Ishikawa (cell line): ENCODE measurements around the gene DMAC1.

Experiments used
- CEBPB ChIP-seq: IDR thresholded peaks from 2 replicates; pipeline ENCODE4 v1.6.1; 2012
- CREB1 ChIP-seq: IDR thresholded peaks from 2 replicates; pipeline ENCODE4 v1.6.1; 2012; ENCODE audit warnings: low read depth
- EGR1 ChIP-seq: IDR thresholded peaks from 2 replicates; pipeline ENCODE4 v1.6.1; 2012
- EP300 ChIP-seq: IDR thresholded peaks from 2 replicates; pipeline ENCODE4 v1.6.1; 2012; ENCODE audit warnings: borderline replicate concordance
- FOXM1 ChIP-seq: IDR thresholded peaks from 2 replicates; pipeline ENCODE4 v1.6.1; 2012; ENCODE audit warnings: low read depth, borderline replicate concordance
- MAX ChIP-seq: IDR thresholded peaks from 2 replicates; pipeline ENCODE4 v1.6.1; 2012
- NFIC ChIP-seq: IDR thresholded peaks from 2 replicates; pipeline ENCODE4 v1.6.1; 2012
- RAD21 ChIP-seq: IDR thresholded peaks from 2 replicates; pipeline ENCODE4 v1.6.1; 2012; ENCODE audit warnings: low read depth
- REST ChIP-seq: IDR thresholded peaks from 2 replicates; pipeline ENCODE4 v1.6.1; 2012; ENCODE audit warnings: low read depth, mild to moderate bottlenecking
- TAF1 ChIP-seq: IDR thresholded peaks from 2 replicates; pipeline ENCODE4 v1.6.1; 2012; ENCODE audit warnings: low read depth, mild to moderate bottlenecking
- TCF12 ChIP-seq: IDR thresholded peaks from 2 replicates; pipeline ENCODE4 v1.6.1; 2012; ENCODE audit warnings: low read depth
- TEAD4 ChIP-seq: IDR thresholded peaks from 2 replicates; pipeline ENCODE4 v1.6.1; 2012
- USF1 ChIP-seq: IDR thresholded peaks from 2 replicates; pipeline ENCODE4 v1.6.1; 2012
- YY1 ChIP-seq: IDR thresholded peaks from 2 replicates; pipeline ENCODE4 v1.6.1; 2012; ENCODE audit warnings: low read depth
- ZBTB7A ChIP-seq: IDR thresholded peaks from 2 replicates; pipeline ENCODE4 v1.6.1; 2012; ENCODE audit warnings: low read depth

The DMAC1 gene

GRCh38 chr9:7819984-7820383, 20.4 kb upstream of the DMAC1 start:
- TF ChIP-seq NFIC: no peak
- TF ChIP-seq REST: no peak
- no peak for TF ChIP-seq RAD21
- TF ChIP-seq TCF12: no peak
- no peak for TF ChIP-seq TAF1

- TF ChIP-seq CEBPB (no peak), YY1 (no peak), FOXM1 (no peak), USF1 (no peak), EP300 (no peak), TAF1 (no peak), TCF12 (no peak), REST (no peak), MAX (no peak), EGR1 (no peak), ZBTB7A (no peak)
Measured at GRCh38 chr9:7816021-7816420, 16.4 kb upstream of the DMAC1 start.

GRCh38 chr9:7813030-7813429, 13.5 kb upstream of the DMAC1 start:
- TF ChIP-seq FOXM1 (no peak), CREB1 (no peak), TAF1 (no peak), TCF12 (no peak), EGR1 (no peak), CEBPB (no peak), TEAD4 (no peak), ZBTB7A (no peak), RAD21 (no peak), MAX (no peak), YY1 (no peak), REST (no peak), EP300 (no peak)

GRCh38 chr9:7811677-7812076, 12.1 kb upstream of the DMAC1 start:
- no peak for TF ChIP-seq CREB1
- no peak for TF ChIP-seq MAX
- TF ChIP-seq RAD21: no peak
- TF ChIP-seq CEBPB: no peak

GRCh38 chr9:7802666-7803065, 3.1 kb upstream of the DMAC1 start:
- TF ChIP-seq NFIC: no peak
- TF ChIP-seq YY1: no peak
- TF ChIP-seq CREB1: no peak
- no peak for TF ChIP-seq TEAD4
- no peak for TF ChIP-seq TAF1
- no peak for TF ChIP-seq RAD21
- no peak for TF ChIP-seq TCF12
- no peak for TF ChIP-seq FOXM1
- TF ChIP-seq EGR1: no peak
- no peak for TF ChIP-seq REST
- TF ChIP-seq USF1: no peak
